GM13977 (cell line): Measurements from ENCODE around the gene DNMBP.

Experiments used
- DNase-seq: peaks from one replicate; pipeline ENCODE4 v3.0.0; 2012; ENCODE audit warnings: low spot score
- CTCF ChIP-seq: IDR thresholded peaks from 2 replicates; pipeline ENCODE4 v1.5.1; 2012; ENCODE audit warnings: mild to moderate bottlenecking, control low read depth; ENCODE audit not compliant: insufficient read depth; ENCODE audit errors: extremely low read depth, missing control alignments
- in situ Hi-C: fragments of 300-500 bp; cut with MboI; formaldehyde crosslinking; loops from one replicate; pipeline ENCODE4 v1.12.0; 2022; ENCODE audit warnings: low sequenced_read_pairs, low pct_unique_long_range_greater_than_20kb, mixed read lengths, inconsistent platforms; ENCODE audit not compliant: unreplicated experiment

Gene DNMBP

GRCh38 chr10:99924451-99925255 lies 85.1 kb downstream of the DNMBP start:
- DNase-seq = no peak
- no peak for TF ChIP-seq CTCF
- in situ Hi-C loops = no loop called here

- in situ Hi-C loops = no loop called here
Measured at GRCh38 chr10:99921948-99922347, 87.8 kb downstream of the DNMBP start.

GRCh38 chr10:99920901-99921300 lies 88.8 kb downstream of the DNMBP start:
- no peak for DNase-seq
- in situ Hi-C loops = no loop called here
- TF ChIP-seq CTCF = no peak

More at GRCh38 chr10:99921948-99922347, 87.8 kb downstream of the DNMBP start:
- no peak for TF ChIP-seq CTCF
- no peak for DNase-seq

GRCh38 chr10:99920486-99920885 lies 89.3 kb downstream of the DNMBP start:
- in situ Hi-C loops = no loop called here
- no peak for DNase-seq
- TF ChIP-seq CTCF = no peak

GRCh38 chr10:99917963-99918825 lies 91.6 kb downstream of the DNMBP start:
- DNase-seq = no peak
- TF ChIP-seq CTCF = no peak
- in situ Hi-C loops = no loop called here

GRCh38 chr10:99916776-99917175 lies 93.0 kb downstream of the DNMBP start:
- TF ChIP-seq CTCF = no peak
- in situ Hi-C loops = no loop called here
- no peak for DNase-seq
